Measurements from ENCODE around the gene HMG20A.

DNA sequence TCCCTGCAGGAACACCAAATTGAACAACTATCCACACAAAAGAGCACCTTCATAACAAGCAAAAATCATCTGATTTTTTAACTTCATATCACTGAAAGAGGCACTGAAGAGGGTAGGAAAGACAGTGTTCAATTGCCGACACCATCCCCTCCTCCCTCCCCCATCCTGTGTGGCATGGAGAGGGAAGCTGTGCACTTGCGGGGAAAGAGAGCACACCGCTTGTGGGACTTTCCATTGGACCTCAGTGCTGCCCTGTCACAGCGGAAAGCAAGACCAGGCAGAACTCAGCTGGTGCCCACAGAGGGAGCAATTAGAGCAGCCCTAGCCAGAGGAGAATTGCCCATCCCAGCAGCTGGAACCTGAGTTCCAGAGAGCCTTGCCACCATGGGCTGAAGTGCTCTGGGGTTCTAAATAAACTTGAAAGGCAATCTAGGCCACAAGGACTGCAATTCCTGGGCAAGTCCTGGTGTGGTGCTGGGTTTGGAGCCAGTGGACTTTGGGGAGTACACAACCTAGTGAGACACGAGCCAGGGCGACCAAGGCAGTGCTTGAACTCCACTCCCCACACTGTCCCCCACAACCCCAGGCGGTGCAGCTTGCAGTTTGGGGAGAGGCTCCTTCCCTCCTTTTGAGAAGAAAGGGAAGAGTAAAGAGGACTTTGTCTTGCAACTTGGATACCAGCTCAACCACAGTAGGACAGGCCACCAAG, 27.8 kb upstream of the HMG20A start:
- TF ChIP-seq SMARCA5 (IDR thresholded peaks at IDR 0.05) (no peak), NRF1 (conservative IDR thresholded peaks at IDR 0.05; ENCODE audit: low read depth, low read length) (no peak), CEBPB (IDR thresholded peaks at IDR 0.05; ENCODE audit: borderline replicate concordance in 1 of 2, low read depth in 2 of 2, low read length in 2 of 2) (no peak), TAF1 (IDR thresholded peaks at IDR 0.05; ENCODE audit: borderline replicate concordance, low read depth, low read length) (no peak)
